Endothelial cell of umbilical vein (primary cell): ENCODE data around the gene CFAP43. TPM values are rescaled to one million over a fixed set of nuclear protein-coding genes. Genes with fewer than 3 reads are reported as not detected.

Experiments
- BruUV-seq: library from RNA; stranded (reverse); fragments of 400-500 nt; replicated peaks from 2 replicates; lab custom pipeline; 2021; lab: Mats Ljungman, UMichigan
- CTCF ChIA-PET: fragments of 300-600, 350-600 bp; sonication (Branson Sonifier 250); formaldehyde crosslinking; loops from one replicate; lab custom pipeline; 2021; ENCODE audit warnings: antibody characterized with exemption, inconsistent platforms; lab: Charles Lee
- POLR2A ChIA-PET: fragments of 300-600, 350-600 bp; sonication (Branson Sonifier 250); formaldehyde crosslinking; loops from one replicate; lab custom pipeline; 2021; ENCODE audit warnings: antibody characterized with exemption, inconsistent platforms; lab: Charles Lee
- DNase-seq: peaks from one replicate; pipeline ENCODE4 v3.0.0-alpha.2; 2011; ENCODE audit warnings: low read depth, low spot score
- FAIRE-seq: peaks from 2 replicates; lab custom pipeline; 2011; peaks lifted over from hg19 to GRCh38; lab: Jason Lieb, UNC
- H2AFZ ChIP-seq: 2 replicates; pipeline ENCODE4 v1.6.0; 2012; ENCODE audit warnings: low read depth, low read length, control low read depth, inconsistent platforms
- H3K27ac ChIP-seq: 2 replicates; pipeline ENCODE4 v1.5.1; 2011; ENCODE audit warnings: low read depth, mild to moderate bottlenecking, control low read depth, low read length, moderate library complexity; ENCODE audit not compliant: insufficient read depth
- H3K27me3 ChIP-seq, 2 experiments: 2 replicates each; pipeline versions ENCODE4 v1.6.0 to v1.6.1; 2011; ENCODE audit warnings: low read length in 2 of 2, mixed read lengths in 1 of 2; ENCODE audit not compliant: control insufficient read depth in 2 of 2, insufficient read depth in 2 of 2
- H3K36me3 ChIP-seq, 2 experiments: 2 replicates in 1 of 2; 3 replicates in 1 of 2; pipeline ENCODE4 v1.5.1; 2011; ENCODE audit warnings: low read length in 2 of 2, mild to moderate bottlenecking in 1 of 2, moderate library complexity in 1 of 2; ENCODE audit not compliant: control insufficient read depth in 2 of 2, insufficient read depth in 2 of 2; ENCODE audit errors: extremely low read depth in 1 of 2
- H3K4me1 ChIP-seq: 3 replicates; pipeline ENCODE4 v1.5.1; 2011; ENCODE audit warnings: mild to moderate bottlenecking, low read length; ENCODE audit not compliant: control insufficient read depth, insufficient read depth; ENCODE audit errors: extremely low read depth
- H3K4me2 ChIP-seq: 2 replicates; pipeline ENCODE4 v1.6.1; 2011; ENCODE audit warnings: low read length, control low read depth, mixed read lengths; ENCODE audit not compliant: insufficient read depth
- H3K4me3 ChIP-seq, 3 experiments: fragments of 200-600 bp in 1 of 3; sonication (generic), shearing (Covaris generic) in 1 of 3; replicated peaks in 1 of 3; 2 replicates each; pipeline ENCODE4 v1.5.1; 2011 to 2016; ENCODE audit warnings: control low read depth in 3 of 3, low read length in 3 of 3, mild to moderate bottlenecking in 2 of 3, inconsistent platforms in 1 of 3, low read depth in 1 of 3, moderate library complexity in 1 of 3; ENCODE audit not compliant: insufficient read depth in 1 of 3
- H3K79me2 ChIP-seq: 2 replicates; pipeline ENCODE4 v1.6.0; 2012; ENCODE audit warnings: low read length, inconsistent platforms; ENCODE audit not compliant: control insufficient read depth, insufficient read depth
- H3K9ac ChIP-seq: replicated peaks from 2 replicates; pipeline ENCODE3; 2011; ENCODE audit warnings: low read length, control low read depth; ENCODE audit not compliant: insufficient read depth; ENCODE audit errors: extremely low read depth
- H3K9me1 ChIP-seq: replicated peaks from 3 replicates; pipeline ENCODE4 v1.6.0; 2011; ENCODE audit warnings: mild to moderate bottlenecking, low read length; ENCODE audit not compliant: control insufficient read depth, insufficient read depth; ENCODE audit errors: extremely low read depth
- H3K9me3 ChIP-seq: replicated peaks from 2 replicates; pipeline ENCODE4 v1.5.1; 2012; ENCODE audit warnings: low read length, inconsistent platforms; ENCODE audit not compliant: control insufficient read depth, insufficient read depth
- H4K20me1 ChIP-seq: replicated peaks from 2 replicates; pipeline ENCODE3; 2011; ENCODE audit warnings: mild to moderate bottlenecking, low read length; ENCODE audit not compliant: control insufficient read depth, insufficient read depth; ENCODE audit errors: extremely low read depth
- EZH2 ChIP-seq: IDR thresholded peaks from 2 replicates; pipeline ENCODE4 v1.6.1; 2012; ENCODE audit warnings: borderline replicate concordance, low read depth, mild to moderate bottlenecking, moderate library complexity, low read length, inconsistent platforms; ENCODE audit not compliant: severe bottlenecking
- FOS ChIP-seq: IDR thresholded peaks from 2 replicates; pipeline ENCODE4 v1.6.1; 2011; ENCODE audit warnings: mild to moderate bottlenecking, low read length, moderate library complexity, borderline replicate concordance; ENCODE audit not compliant: insufficient read depth
- GATA2 ChIP-seq: IDR thresholded peaks from 2 replicates; pipeline ENCODE4 v1.7.0; 2011; ENCODE audit warnings: low read depth, mild to moderate bottlenecking, moderate library complexity, mixed read lengths, low read length; ENCODE audit not compliant: insufficient read length, insufficient read depth
- JUN ChIP-seq: IDR thresholded peaks from 2 replicates; pipeline ENCODE4 v1.6.1; 2011; ENCODE audit warnings: borderline replicate concordance, low read depth; ENCODE audit not compliant: insufficient read length, insufficient read depth
- MYC ChIP-seq: IDR thresholded peaks from one replicate; pipeline ENCODE4 v1.6.1; 2011; ENCODE audit warnings: mild to moderate bottlenecking, low read depth, low read length
- POLR2A ChIP-seq: IDR thresholded peaks from 2 replicates; pipeline ENCODE4 v1.6.1; 2012; ENCODE audit warnings: low read depth, mild to moderate bottlenecking, control low read depth, low read length
- POLR2AphosphoS5 ChIP-seq: IDR thresholded peaks from 2 replicates; pipeline ENCODE4 v1.6.1; 2012; ENCODE audit warnings: low read depth, mild to moderate bottlenecking, control low read depth, low read length, moderate library complexity; ENCODE audit not compliant: insufficient read depth
- dilution Hi-C: fragments of 300-500 bp; cut with MboI; formaldehyde crosslinking; loops from one replicate; pipeline ENCODE4 v1.15.0; 2019; ENCODE audit warnings: low sequenced_read_pairs; ENCODE audit not compliant: extremely low pct_ligation_motif_present
- intact Hi-C: fragments of 100-400 bp; cut with micrococcal nuclease; formaldehyde crosslinking; loops from one replicate; pipeline ENCODE4 v1.10.0; 2022
- polyA plus RNA-seq, 4 experiments: library from polyadenylated mRNA; depleted of rRNA in 3 of 4; stranded (reverse) in 3 of 4; unstranded in 1 of 4; fragments of >200 nt; gene quantifications; 2 replicates each; pipeline versions ENCODE4 v1.2.1 to v1.2.3, GENCODE V29; 2011 to 2012; ENCODE audit warnings: missing spikeins in 1 of 4
- total RNA-seq: library from RNA; stranded (reverse); gene quantifications from 2 replicates; pipeline ENCODE4 v1.2.3, GENCODE V29; 2021
- TF ChIP-seq, protein P1 (sequence below): IDR thresholded peaks from 2 replicates; pipeline ENCODE4 v1.6.1; 2011; ENCODE audit not compliant: insufficient read depth, insufficient read length
- TF ChIP-seq, protein P2 (sequence below), 2 donors: IDR thresholded peaks; 1 replicate in 1 of 2; 2 replicates in 1 of 2; pipeline ENCODE4 v1.5.1; 2011; ENCODE audit warnings: low read length in 2 of 2, mild to moderate bottlenecking in 2 of 2, moderate library complexity in 2 of 2, control low read depth in 1 of 2, inconsistent platforms in 1 of 2, low read depth in 1 of 2; ENCODE audit not compliant: insufficient read depth in 1 of 2; ENCODE audit errors: extremely low read depth in 1 of 2

Gene CFAP43
- total and polyA plus RNA-seq, 2 donors (not counting 3 experiments of a cell fraction or from before 2014, with no cell fraction given): 0.04 TPM; not detected in 1

DNA sequence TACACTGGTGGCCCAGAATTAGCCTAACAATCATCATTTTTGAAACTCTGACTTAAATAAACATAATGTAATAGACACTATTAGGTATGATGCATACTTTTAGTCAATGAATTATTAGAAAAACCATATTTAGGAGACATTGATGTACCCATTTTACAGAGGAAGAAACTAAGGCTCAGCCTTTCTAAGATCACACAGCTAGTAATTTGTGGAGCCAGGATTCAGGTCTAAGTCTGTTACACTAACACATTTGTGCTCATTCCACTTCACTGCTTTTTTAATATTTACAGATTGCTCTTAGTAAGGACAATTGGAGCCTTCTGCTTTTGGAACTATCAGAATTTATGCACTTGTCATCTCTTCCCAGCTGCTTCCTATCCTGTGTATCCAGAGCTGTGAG, 8.9 kb downstream of the CFAP43 start:
- ChIA-PET POLR2A (no interaction called here), CTCF (interaction anchor here (0.9 kb wide), 1 partner anchor 12 kb away, joined by 3 read pairs; no protein-coding TSS in a partner anchor)
- FAIRE-seq (no peak), DNase-seq (no peak)
- Histone ChIP-seq H3K4me3 (no peak overlapping the region), H3K9me1 (no peaks in the 10 kb centered on the region), H3K79me2 (no peaks in the 10 kb centered on the region), H3K9ac (no peak overlapping the region), H3K4me1 (no peaks in the 10 kb centered on the region), H3K36me3 (no peaks in the 10 kb centered on the region), H3K4me2 (no peak overlapping the region), H2AFZ (no peak overlapping the region), H3K27me3 (peaks cover 11 to 13% of the 10 kb centered on the region in 2 experiments), H4K20me1 (no peaks in the 10 kb centered on the region), H3K9me3 (no peaks in the 10 kb centered on the region), H3K27ac (no peak overlapping the region)
- TF ChIP-seq EZH2 (no peak), FOS (no peak), POLR2A (no peak), POLR2AphosphoS5 (no peak), GATA2 (no peak), JUN (no peak), MYC (no peak)
- TF ChIP-seq, protein P1, sequence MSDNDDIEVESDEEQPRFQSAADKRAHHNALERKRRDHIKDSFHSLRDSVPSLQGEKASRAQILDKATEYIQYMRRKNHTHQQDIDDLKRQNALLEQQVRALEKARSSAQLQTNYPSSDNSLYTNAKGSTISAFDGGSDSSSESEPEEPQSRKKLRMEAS: no peak
- TF ChIP-seq, protein P2, sequence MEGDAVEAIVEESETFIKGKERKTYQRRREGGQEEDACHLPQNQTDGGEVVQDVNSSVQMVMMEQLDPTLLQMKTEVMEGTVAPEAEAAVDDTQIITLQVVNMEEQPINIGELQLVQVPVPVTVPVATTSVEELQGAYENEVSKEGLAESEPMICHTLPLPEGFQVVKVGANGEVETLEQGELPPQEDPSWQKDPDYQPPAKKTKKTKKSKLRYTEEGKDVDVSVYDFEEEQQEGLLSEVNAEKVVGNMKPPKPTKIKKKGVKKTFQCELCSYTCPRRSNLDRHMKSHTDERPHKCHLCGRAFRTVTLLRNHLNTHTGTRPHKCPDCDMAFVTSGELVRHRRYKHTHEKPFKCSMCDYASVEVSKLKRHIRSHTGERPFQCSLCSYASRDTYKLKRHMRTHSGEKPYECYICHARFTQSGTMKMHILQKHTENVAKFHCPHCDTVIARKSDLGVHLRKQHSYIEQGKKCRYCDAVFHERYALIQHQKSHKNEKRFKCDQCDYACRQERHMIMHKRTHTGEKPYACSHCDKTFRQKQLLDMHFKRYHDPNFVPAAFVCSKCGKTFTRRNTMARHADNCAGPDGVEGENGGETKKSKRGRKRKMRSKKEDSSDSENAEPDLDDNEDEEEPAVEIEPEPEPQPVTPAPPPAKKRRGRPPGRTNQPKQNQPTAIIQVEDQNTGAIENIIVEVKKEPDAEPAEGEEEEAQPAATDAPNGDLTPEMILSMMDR (IDR thresholded peaks at IDR 0.05; ENCODE audit: extremely low read depth in 1 of 2, insufficient read depth in 1 of 2, low read depth in 1 of 2, low read length in 2 of 2): no peak
- dilution Hi-C loops: no loop called here
- no TSS peak for BruUV-seq
- intact Hi-C loops: no loop called here
